Anterior cingulate cortex (tissue), 58 donors: ENCODE results near the gene UBR3.
"Not testable (repeated sequence)": the region's sequence is repeated elsewhere in the genome, so short reads cannot be mapped to it uniquely, and the experiment has no call there.

ENCODE experiments used
- DNase-seq, 58 donors: peaks; one replicate each; lab custom pipeline; 2025; lab: John Stamatoyannopoulos, UW

UBR3 gene

GRCh38 chr2:169860149-169860548, 32.9 kb downstream of the UBR3 start:
- no peak for DNase-seq

- no peak for DNase-seq
Observed at GRCh38 chr2:169862816-169863215, 35.6 kb downstream of the UBR3 start.

- DNase-seq, result peak in 1 of 58 donors; percentile 4
Observed at GRCh38 chr2:169865492-169865891, 38.2 kb downstream of the UBR3 start.

GRCh38 chr2:169866230-169866629, 39.0 kb downstream of the UBR3 start:
- DNase-seq, result not testable (repeated sequence)

GRCh38 chr2:169867579-169867978, 40.3 kb downstream of the UBR3 start:
- DNase-seq, result no peak

- no peak for DNase-seq
Observed at GRCh38 chr2:169868951-169869350, 41.7 kb downstream of the UBR3 start.

- not testable (repeated sequence) for DNase-seq
Observed at GRCh38 chr2:169871369-169871768, 44.1 kb downstream of the UBR3 start.

- DNase-seq, result no peak
Observed at GRCh38 chr2:169871994-169872393, 44.7 kb downstream of the UBR3 start.

- peak in 1 of 58 donors; percentile 19 for DNase-seq
Observed at GRCh38 chr2:169877398-169877797, 50.1 kb downstream of the UBR3 start.

GRCh38 chr2:169887120-169887519, 59.9 kb downstream of the UBR3 start:
- DNase-seq, result no peak

- DNase-seq, result no peak
Observed at GRCh38 chr2:169891593-169892298, 64.5 kb downstream of the UBR3 start.

GRCh38 chr2:169892951-169893350, 65.7 kb downstream of the UBR3 start:
- DNase-seq, result no peak

GRCh38 chr2:169895294-169895985, 68.2 kb downstream of the UBR3 start:
- no peak for DNase-seq

GRCh38 chr2:169897834-169898233, 70.6 kb downstream of the UBR3 start:
- DNase-seq, result no peak

GRCh38 chr2:169900103-169900502, 72.8 kb downstream of the UBR3 start:
- not testable (repeated sequence) for DNase-seq

- DNase-seq, result no peak
Observed at GRCh38 chr2:169900686-169901085, 73.4 kb downstream of the UBR3 start.

- no peak for DNase-seq
Observed at GRCh38 chr2:169906731-169907130, 79.5 kb downstream of the UBR3 start.

GRCh38 chr2:169909376-169909775, 82.1 kb downstream of the UBR3 start:
- no peak for DNase-seq

GRCh38 chr2:169910109-169910799, 83.0 kb downstream of the UBR3 start:
- no peak for DNase-seq

GRCh38 chr2:169911119-169911518, 83.9 kb downstream of the UBR3 start:
- DNase-seq, result no peak

GRCh38 chr2:169916623-169917022, 89.4 kb downstream of the UBR3 start:
- no peak for DNase-seq

- no peak for DNase-seq
Observed at GRCh38 chr2:169923977-169924376, 96.7 kb downstream of the UBR3 start.
